Suprapubic skin (tissue), 4 donors: ENCODE data around the gene KLHL1. TPM values are rescaled to one million over a fixed set of nuclear protein-coding genes. Genes with fewer than 3 reads are reported as not detected.

ENCODE experiments used
- DNase-seq, 2 donors: peaks; one replicate each; pipeline ENCODE4 v3.0.0-alpha.2; 2019; ENCODE audit warnings: low spot score in 2 of 2
- H3K27ac ChIP-seq: fragments of 200-600 bp; sonication (generic); one replicate; pipeline ENCODE4 v1.5.1; 2019
- H3K27me3 ChIP-seq: fragments of 200-600 bp; sonication (generic); one replicate; pipeline ENCODE4 v1.5.1; 2019
- H3K36me3 ChIP-seq: fragments of 200-600 bp; sonication (generic); one replicate; pipeline ENCODE4 v1.5.1; 2019
- H3K4me1 ChIP-seq: fragments of 200-600 bp; sonication (generic); one replicate; pipeline ENCODE4 v1.5.1; 2019
- H3K4me3 ChIP-seq: fragments of 200-600 bp; sonication (generic); one replicate; pipeline ENCODE4 v1.5.1; 2019; ENCODE audit warnings: mild to moderate bottlenecking
- H3K9me3 ChIP-seq: fragments of 200-600 bp; sonication (generic); one replicate; pipeline ENCODE4 v1.5.1; 2019
- CTCF ChIP-seq, 2 donors: fragments of 200-600 bp in 1 of 2; fragments of 450-650 bp in 1 of 2; sonication (generic) in 1 of 2; IDR thresholded peaks; one replicate each; pipeline ENCODE4 v1.5.1; 2016 to 2019; ENCODE audit warnings: antibody characterized with exemption in 2 of 2, mild to moderate bottlenecking in 1 of 2, moderate library complexity in 1 of 2
- EP300 ChIP-seq: sonication (generic); formaldehyde crosslinking; IDR thresholded peaks from one replicate; pipeline ENCODE4 v1.6.1; 2017; ENCODE audit warnings: antibody characterized with exemption
- POLR2A ChIP-seq, 2 donors: fragments of 450-650 bp; IDR thresholded peaks; one replicate each; pipeline ENCODE4 v1.6.1; 2017; ENCODE audit warnings: antibody characterized with exemption in 2 of 2, mild to moderate bottlenecking in 2 of 2, moderate library complexity in 2 of 2
- POLR2AphosphoS5 ChIP-seq, 3 donors: sonication (generic); formaldehyde crosslinking; IDR thresholded peaks; one replicate each; pipeline ENCODE4 v1.6.1; 2017; ENCODE audit warnings: antibody characterized with exemption in 3 of 3
- WGBS: methylation state at CpG from one replicate; pipeline ENCODE4 v1.1.5; 2018; 5-methylcytosine and 5-hydroxymethylcytosine counted together
- total RNA-seq, 4 donors: library from RNA; depleted of rRNA; stranded (reverse); fragments of >200 nt; gene quantifications; one replicate each; pipeline ENCODE4 v1.1.0, GENCODE V29; 2016

Gene KLHL1
- total RNA-seq, 4 donors from 2014 or later = not detected

- Histone ChIP-seq H3K27ac (no peak overlapping the region), H3K27me3 (no peaks in the 10 kb centered on the region), H3K4me3 (no peak overlapping the region), H3K4me1 (no peaks in the 10 kb centered on the region), H3K36me3 (no peaks in the 10 kb centered on the region), H3K9me3 (peaks cover 8% of the 10 kb centered on the region)
- TF ChIP-seq POLR2A (IDR thresholded peaks at IDR 0.05) (no peak), CTCF (IDR thresholded peaks at IDR 0.05) (no peak), EP300 (no peak), POLR2AphosphoS5 (IDR thresholded peaks at IDR 0.05) (no peak)
- no peak for DNase-seq
Measured at GRCh38 chr13:69980799-69981198, 127.5 kb downstream of the KLHL1 start.

GRCh38 chr13:69975496-69975895 lies 132.8 kb downstream of the KLHL1 start:
- Histone ChIP-seq H3K9me3 (no peaks in the 10 kb centered on the region), H3K4me3 (no peak overlapping the region), H3K36me3 (no peaks in the 10 kb centered on the region), H3K4me1 (no peaks in the 10 kb centered on the region), H3K27ac (no peak overlapping the region), H3K27me3 (no peaks in the 10 kb centered on the region)
- TF ChIP-seq POLR2AphosphoS5 (IDR thresholded peaks at IDR 0.05) (no peak), EP300 (no peak), POLR2A (IDR thresholded peaks at IDR 0.05) (no peak), CTCF (IDR thresholded peaks at IDR 0.05) (no peak)
- no peak for DNase-seq
- whole genome bisulfite sequencing = 72% methylated on average over 2 of the region's 2 CpGs

GRCh38 chr13:69970520-69970919 lies 137.7 kb downstream of the KLHL1 start:
- H3K9me3 ChIP-seq = no peaks in the 10 kb centered on the region
- no peaks in the 10 kb centered on the region for H3K36me3 ChIP-seq
- whole genome bisulfite sequencing = 21% methylated on average over 2 of the region's 2 CpGs
- DNase-seq = no peak
- H3K27ac ChIP-seq = no peak overlapping the region
- no peak for TF ChIP-seq POLR2A (IDR thresholded peaks at IDR 0.05)
- no peak for TF ChIP-seq EP300
- no peak for TF ChIP-seq POLR2AphosphoS5 (IDR thresholded peaks at IDR 0.05)
- TF ChIP-seq CTCF (IDR thresholded peaks at IDR 0.05) = no peak
- H3K4me1 ChIP-seq = no peaks in the 10 kb centered on the region
- H3K4me3 ChIP-seq = no peak overlapping the region
- no peaks in the 10 kb centered on the region for H3K27me3 ChIP-seq

DNA sequence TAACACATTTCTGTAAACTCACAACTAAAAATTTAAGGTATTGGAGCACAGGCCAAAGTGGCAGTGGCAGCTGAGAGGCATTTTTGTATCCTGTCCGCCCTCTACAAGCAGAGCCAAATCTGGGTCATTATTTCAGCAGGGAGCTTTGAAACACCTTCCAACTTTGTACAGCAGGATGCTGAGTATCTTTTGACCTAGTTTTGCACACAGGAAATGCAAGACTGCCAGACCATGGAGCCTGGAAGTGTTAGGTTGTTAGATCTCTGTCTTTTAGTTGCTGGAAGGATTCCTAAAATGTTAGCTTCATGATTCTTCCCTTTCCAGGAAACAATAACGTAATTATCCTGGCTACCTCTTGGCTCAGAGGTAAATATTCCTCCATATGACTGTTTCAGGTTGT lies 149.2 kb downstream of the KLHL1 start:
- Histone ChIP-seq H3K4me3 (no peak overlapping the region), H3K27me3 (no peaks in the 10 kb centered on the region), H3K9me3 (no peaks in the 10 kb centered on the region), H3K4me1 (no peaks in the 10 kb centered on the region), H3K27ac (no peak overlapping the region), H3K36me3 (no peaks in the 10 kb centered on the region)
- DNase-seq = no peak
- no peak for TF ChIP-seq CTCF (IDR thresholded peaks at IDR 0.05)
- TF ChIP-seq EP300 = no peak
- TF ChIP-seq POLR2A (IDR thresholded peaks at IDR 0.05) = no peak
- WGBS = 47% methylated on average over 2 of the region's 2 CpGs

DNA sequence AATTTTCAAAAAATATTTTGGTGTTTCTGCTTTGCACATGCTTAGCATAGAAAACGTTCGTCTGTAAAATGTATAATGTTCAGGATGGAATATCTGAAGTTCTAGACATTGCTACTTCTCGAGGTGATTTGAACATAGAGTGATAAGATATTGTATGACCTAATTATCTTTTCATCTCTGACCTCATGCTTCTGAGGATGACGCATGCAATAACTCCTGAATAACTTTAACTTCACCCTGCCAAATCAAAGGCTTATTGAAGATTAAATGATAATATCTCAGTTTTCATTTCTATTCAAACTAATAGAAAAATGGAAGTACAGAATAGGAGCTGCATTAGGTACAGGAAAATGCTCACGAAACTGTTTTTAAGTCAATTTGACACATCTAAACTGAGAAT lies 151.4 kb downstream of the KLHL1 start:
- TF ChIP-seq POLR2AphosphoS5 (IDR thresholded peaks at IDR 0.05) = no peak
- no peak for TF ChIP-seq CTCF (IDR thresholded peaks at IDR 0.05)
- no peak for TF ChIP-seq POLR2A (IDR thresholded peaks at IDR 0.05)
- no peak for TF ChIP-seq EP300
- Histone ChIP-seq H3K27ac (no peak overlapping the region), H3K36me3 (no peaks in the 10 kb centered on the region), H3K4me3 (no peak overlapping the region), H3K4me1 (no peaks in the 10 kb centered on the region), H3K27me3 (no peaks in the 10 kb centered on the region), H3K9me3 (no peaks in the 10 kb centered on the region)
- no peak for DNase-seq
- WGBS = 80% methylated on average over 5 of the region's 5 CpGs
